IMR-90 (cell line): Measurements from ENCODE around the gene ALK. TPM values are rescaled to one million over a fixed set of nuclear protein-coding genes. Genes with fewer than 3 reads are reported as not detected.

ENCODE experiments used
- ATAC-seq: fragments of 200-7000 bp; cut with Tn5 transposase; 2 replicates; pipeline ENCODE4 v1.9.1; 2020; ENCODE audit warnings: low read depth, mild to moderate bottlenecking, moderate library complexity
- BruUV-seq: library from RNA; stranded (reverse); fragments of 400-500 nt; replicated peaks from 2 replicates; lab custom pipeline; 2021; lab: Mats Ljungman, UMichigan
- CTCF ChIA-PET: fragments of 300-600 bp; formaldehyde crosslinking; extraction: SDS; loops from one replicate; lab custom pipeline; 2021; ENCODE audit warnings: antibody characterized with exemption; lab: Yijun Ruan, JAX
- POLR2A ChIA-PET: fragments of 300-600 bp; sonication (Branson Sonifier 250); formaldehyde crosslinking; loops from one replicate; lab custom pipeline; 2022; ENCODE audit warnings: antibody characterized with exemption; ENCODE audit not compliant: unreplicated experiment; lab: Charles Lee
- DNase-seq: peaks from one replicate; pipeline ENCODE4 v3.0.0; 2013
- H2AFZ ChIP-seq: replicated peaks from 2 replicates; pipeline ENCODE3; 2013; ENCODE audit warnings: low read length, mild to moderate bottlenecking; ENCODE audit not compliant: poor library complexity
- H2AK5ac ChIP-seq: 2 replicates; pipeline ENCODE4 v1.6.1; 2013; ENCODE audit warnings: low read depth, low read length, inconsistent platforms
- H2AK9ac ChIP-seq: replicated peaks from 2 replicates; pipeline ENCODE3; 2013; ENCODE audit warnings: mild to moderate bottlenecking, low read depth, low read length, moderate library complexity; ENCODE audit not compliant: poor library complexity
- H2BK120ac ChIP-seq: 2 replicates; pipeline ENCODE4 v1.6.1; 2013; ENCODE audit warnings: low read depth, low read length, inconsistent platforms
- H2BK15ac ChIP-seq: 3 replicates; pipeline ENCODE4 v1.6.1; 2013; ENCODE audit warnings: low read depth, low read length, inconsistent platforms
- H2BK20ac ChIP-seq: 2 replicates; pipeline ENCODE4 v1.6.1; 2013; ENCODE audit warnings: low read depth, mild to moderate bottlenecking, inconsistent platforms, low read length, moderate library complexity
- H2BK5ac ChIP-seq: 2 replicates; pipeline ENCODE4 v1.6.1; 2013; ENCODE audit warnings: mild to moderate bottlenecking, low read depth, low read length, inconsistent platforms; ENCODE audit not compliant: poor library complexity, severe bottlenecking
- H3K14ac ChIP-seq: replicated peaks from 2 replicates; pipeline ENCODE4 v1.6.1; 2013; ENCODE audit warnings: low read depth, low read length, inconsistent platforms
- H3K18ac ChIP-seq: 2 replicates; pipeline ENCODE4 v1.6.1; 2013; ENCODE audit warnings: low read depth, low read length, control low read depth
- H3K23ac ChIP-seq: 2 replicates; pipeline ENCODE4 v1.6.1; 2013; ENCODE audit warnings: low read depth, low read length, inconsistent platforms
- H3K27ac ChIP-seq: 2 replicates; pipeline ENCODE4 v1.5.1; 2013; ENCODE audit warnings: mild to moderate bottlenecking, control low read depth, low read length; ENCODE audit not compliant: insufficient read depth
- H3K27me3 ChIP-seq: 2 replicates; pipeline ENCODE4 v1.6.1; 2013; ENCODE audit warnings: low read length; ENCODE audit not compliant: control insufficient read depth, insufficient read depth
- H3K36me3 ChIP-seq: 2 replicates; pipeline ENCODE4 v1.6.1; 2013; ENCODE audit warnings: low read length, mixed read lengths; ENCODE audit not compliant: control insufficient read depth, insufficient read depth
- H3K4ac ChIP-seq: 2 replicates; pipeline ENCODE4 v1.6.1; 2013; ENCODE audit warnings: low read depth, low read length, inconsistent platforms
- H3K4me1 ChIP-seq: 2 replicates; pipeline ENCODE4 v1.6.1; 2013; ENCODE audit warnings: low read length, mixed read lengths; ENCODE audit not compliant: control insufficient read depth, insufficient read depth
- H3K4me2 ChIP-seq: 2 replicates; pipeline ENCODE4 v1.6.1; 2013; ENCODE audit warnings: low read depth, mild to moderate bottlenecking, control low read depth, low read length, moderate library complexity
- H3K4me3 ChIP-seq: 2 replicates; pipeline ENCODE4 v1.5.1; 2013; ENCODE audit warnings: low read depth, mild to moderate bottlenecking, control low read depth, low read length, moderate library complexity; ENCODE audit not compliant: insufficient read depth
- H3K56ac ChIP-seq: 2 replicates; pipeline ENCODE4 v1.6.1; 2013; ENCODE audit warnings: low read length, inconsistent platforms; ENCODE audit not compliant: insufficient read depth; ENCODE audit errors: extremely low read depth
- H3K79me1 ChIP-seq, 2 experiments: 2 replicates each; pipeline ENCODE4 v1.6.1; 2013; ENCODE audit warnings: low read length in 2 of 2, inconsistent platforms in 1 of 2, low read depth in 1 of 2
- H3K9ac ChIP-seq: 2 replicates; pipeline ENCODE4 v1.6.1; 2013; ENCODE audit warnings: low read depth, low read length, control low read depth
- H3K9me1 ChIP-seq: 2 replicates; pipeline ENCODE4 v1.6.1; 2013; ENCODE audit warnings: low read length, inconsistent platforms; ENCODE audit not compliant: insufficient read depth
- H3K9me3 ChIP-seq: 2 replicates; pipeline ENCODE4 v1.6.1; 2013; ENCODE audit warnings: low read length; ENCODE audit not compliant: control insufficient read depth, insufficient read depth
- H4K20me1 ChIP-seq: 2 replicates; pipeline ENCODE4 v1.6.1; 2013; ENCODE audit warnings: low read length, inconsistent platforms; ENCODE audit not compliant: insufficient read depth
- H4K5ac ChIP-seq: 2 replicates; pipeline ENCODE4 v1.6.1; 2013; ENCODE audit warnings: mild to moderate bottlenecking, low read depth, low read length, control low read depth
- H4K8ac ChIP-seq, 2 experiments: 2 replicates each; pipeline ENCODE4 v1.6.1; 2013; ENCODE audit warnings: low read depth in 2 of 2, low read length in 2 of 2, control low read depth in 1 of 2, inconsistent platforms in 1 of 2
- H4K91ac ChIP-seq: 2 replicates; pipeline ENCODE4 v1.6.1; 2013; ENCODE audit warnings: low read depth, low read length, inconsistent platforms; ENCODE audit not compliant: insufficient read depth
- CEBPB ChIP-seq: IDR thresholded peaks from 2 replicates; pipeline ENCODE4 v1.6.1; 2012; ENCODE audit warnings: low read depth, low read length, improper control_type of control experiment
- CHD1 ChIP-seq: IDR thresholded peaks from 2 replicates; pipeline ENCODE4 v1.6.1; 2012; ENCODE audit warnings: low read depth, low read length, improper control_type of control experiment
- ELK1 ChIP-seq: fragments of 150-350 bp; IDR thresholded peaks from 2 replicates; pipeline ENCODE4 v1.6.1; 2016; ENCODE audit warnings: low read depth, mild to moderate bottlenecking, low read length, moderate library complexity, borderline replicate concordance
- FOS ChIP-seq: fragments of 150-350 bp; IDR thresholded peaks from 2 replicates; pipeline ENCODE4 v1.6.1; 2016; ENCODE audit warnings: low read depth, low read length
- MAFK ChIP-seq: IDR thresholded peaks from 2 replicates; pipeline ENCODE4 v1.6.1; 2012; ENCODE audit warnings: low read depth, low read length, improper control_type of control experiment
- MAZ ChIP-seq: IDR thresholded peaks from 2 replicates; pipeline ENCODE4 v1.6.1; 2012; ENCODE audit warnings: low read depth, mild to moderate bottlenecking, low read length, improper control_type of control experiment, moderate library complexity, borderline replicate concordance
- MXI1 ChIP-seq: IDR thresholded peaks from 2 replicates; pipeline ENCODE4 v1.6.1; 2012; ENCODE audit warnings: low read depth, mild to moderate bottlenecking, low read length, moderate library complexity, borderline replicate concordance
- POLR2A ChIP-seq: IDR thresholded peaks from 2 replicates; pipeline ENCODE4 v1.6.1; 2012; ENCODE audit warnings: mild to moderate bottlenecking, low read depth, low read length
- RCOR1 ChIP-seq: IDR thresholded peaks from 2 replicates; pipeline ENCODE4 v1.6.1; 2012; ENCODE audit warnings: mild to moderate bottlenecking, low read length, improper control_type of control experiment; ENCODE audit not compliant: insufficient replicate concordance
- RFX5 ChIP-seq: IDR thresholded peaks from 2 replicates; pipeline ENCODE4 v1.8.0; 2012; ENCODE audit warnings: low read depth, mild to moderate bottlenecking, low read length, moderate library complexity
- SMC3 ChIP-seq: fragments of 150-350 bp; IDR thresholded peaks from 2 replicates; pipeline ENCODE4 v1.6.1; 2016; ENCODE audit warnings: low read depth, mild to moderate bottlenecking, antibody characterized with exemption, low read length, moderate library complexity
- dilution Hi-C: fragments of 300-500 bp; cut with HindIII; formaldehyde crosslinking; loops from one replicate; pipeline ENCODE4 v1.14.3; 2018; ENCODE audit warnings: low sequenced_read_pairs; ENCODE audit not compliant: unreplicated experiment
- in situ Hi-C: fragments of 300-500 bp; cut with MboI; formaldehyde crosslinking; loops from 3 replicates; pipeline ENCODE4 v1.14.3; 2019; ENCODE audit warnings: low sequenced_read_pairs, inconsistent platforms, mixed read lengths
- intact Hi-C: fragments of 100-400 bp; cut with micrococcal nuclease; formaldehyde crosslinking; loops from 2 replicates; pipeline ENCODE4 v1.10.0; 2022
- polyA plus RNA-seq, 3 experiments: library from polyadenylated mRNA; depleted of rRNA; stranded (reverse); fragments of >200 nt; gene quantifications; 2 replicates each; pipeline ENCODE4 v1.2.3, GENCODE V29; 2012; ENCODE audit warnings: low replicate concordance in 1 of 3
- total RNA-seq: library from RNA; depleted of rRNA; stranded (reverse); fragments of >200 nt; gene quantifications from 2 replicates; pipeline ENCODE4 v1.2.3, GENCODE V29; 2012
- TF ChIP-seq, protein P1 (sequence below): conservative IDR thresholded peaks from 2 replicates; pipeline ENCODE4 v1.5.1; 2012; ENCODE audit warnings: mild to moderate bottlenecking, low read depth, low read length, improper control_type of control experiment

ALK gene
- total and polyA plus RNA-seq, 2 of the 4 experiments (the other 2 are of a cell fraction) = not detected

GRCh38 chr2:29916571-29916970 lies 4.8 kb downstream of the ALK start:
- in situ Hi-C loops = no loop called here
- no peak overlapping the region for H4K8ac ChIP-seq
- no peak overlapping the region for H3K4me3 ChIP-seq
- DNase-seq (no peak), ATAC-seq (no peak)
- no peak overlapping the region for H3K23ac ChIP-seq
- H4K91ac ChIP-seq = no peak overlapping the region
- H2BK120ac ChIP-seq = no peak overlapping the region
- H3K4me1 ChIP-seq = no peaks in the 10 kb centered on the region
- no peak overlapping the region for H3K9ac ChIP-seq
- H2AFZ ChIP-seq = no peak overlapping the region
- no peak overlapping the region for H3K56ac ChIP-seq
- no peak overlapping the region for H3K14ac ChIP-seq
- ChIA-PET POLR2A (no interaction called here), CTCF (no interaction called here)
- H3K9me1 ChIP-seq = no peaks in the 10 kb centered on the region
- H2BK20ac ChIP-seq = no peak overlapping the region
- H2AK9ac ChIP-seq = no peak overlapping the region
- H3K27ac ChIP-seq = no peak overlapping the region
- intact Hi-C loops = no loop called here
- no peaks in the 10 kb centered on the region for H3K79me1 ChIP-seq
- no peak overlapping the region for H3K18ac ChIP-seq
- no TSS peak for BruUV-seq
- no peak overlapping the region for H2BK5ac ChIP-seq
- peaks cover 18% of the 10 kb centered on the region for H3K27me3 ChIP-seq
- no peak overlapping the region for H2AK5ac ChIP-seq
- no peak overlapping the region for H2BK15ac ChIP-seq
- no peak overlapping the region for H3K4ac ChIP-seq
- no peak overlapping the region for H4K5ac ChIP-seq
- no peaks in the 10 kb centered on the region for H4K20me1 ChIP-seq
- H3K4me2 ChIP-seq = no peak overlapping the region
- TF ChIP-seq MXI1 (no peak), ELK1 (no peak), CEBPB (no peak), MAFK (no peak), RFX5 (no peak), CHD1 (no peak), MAZ (no peak), RCOR1 (no peak), SMC3 (no peak), POLR2A (no peak), FOS (no peak)
- TF ChIP-seq, protein P1, sequence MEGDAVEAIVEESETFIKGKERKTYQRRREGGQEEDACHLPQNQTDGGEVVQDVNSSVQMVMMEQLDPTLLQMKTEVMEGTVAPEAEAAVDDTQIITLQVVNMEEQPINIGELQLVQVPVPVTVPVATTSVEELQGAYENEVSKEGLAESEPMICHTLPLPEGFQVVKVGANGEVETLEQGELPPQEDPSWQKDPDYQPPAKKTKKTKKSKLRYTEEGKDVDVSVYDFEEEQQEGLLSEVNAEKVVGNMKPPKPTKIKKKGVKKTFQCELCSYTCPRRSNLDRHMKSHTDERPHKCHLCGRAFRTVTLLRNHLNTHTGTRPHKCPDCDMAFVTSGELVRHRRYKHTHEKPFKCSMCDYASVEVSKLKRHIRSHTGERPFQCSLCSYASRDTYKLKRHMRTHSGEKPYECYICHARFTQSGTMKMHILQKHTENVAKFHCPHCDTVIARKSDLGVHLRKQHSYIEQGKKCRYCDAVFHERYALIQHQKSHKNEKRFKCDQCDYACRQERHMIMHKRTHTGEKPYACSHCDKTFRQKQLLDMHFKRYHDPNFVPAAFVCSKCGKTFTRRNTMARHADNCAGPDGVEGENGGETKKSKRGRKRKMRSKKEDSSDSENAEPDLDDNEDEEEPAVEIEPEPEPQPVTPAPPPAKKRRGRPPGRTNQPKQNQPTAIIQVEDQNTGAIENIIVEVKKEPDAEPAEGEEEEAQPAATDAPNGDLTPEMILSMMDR = no peak
- no peaks in the 10 kb centered on the region for H3K36me3 ChIP-seq
- H3K9me3 ChIP-seq = no peaks in the 10 kb centered on the region
- dilution Hi-C loops = no loop called here
